Measurements from ENCODE around the gene FOXA1. TPM values are rescaled to one million over a fixed set of nuclear protein-coding genes. Genes with fewer than 3 reads are reported as not detected.

FOXA1 gene
- total RNA-seq, 1 experiment from 2014 or later, result 212 TPM

DNA sequence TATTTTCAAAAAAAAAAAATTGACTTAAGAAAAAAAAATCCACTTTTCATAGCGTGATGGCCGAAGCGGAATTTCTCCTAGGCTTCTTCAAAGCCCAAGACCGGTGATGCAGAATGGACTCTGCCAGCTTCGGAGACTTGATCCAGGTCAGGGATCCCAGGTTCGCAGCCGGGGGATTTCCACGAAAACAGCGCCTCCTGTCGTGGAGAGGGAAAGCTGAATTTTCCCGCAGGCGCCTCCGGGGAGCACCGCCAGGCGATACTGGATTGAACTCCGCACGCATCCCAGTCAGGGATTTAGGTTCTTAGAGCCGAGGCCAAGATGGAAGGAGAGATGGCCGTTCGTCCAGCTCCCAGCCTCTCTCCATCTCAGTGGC is 2.5 kb upstream of the FOXA1 start:
- ChIA-PET CTCF (interaction anchor here (0.6 to 0.9 kb wide), 2 partner anchors 90 to 277 kb away, joined by 3 read pairs; no protein-coding TSS in a partner anchor), POLR2A (ENCODE audit: unreplicated experiment) (interaction anchor here (0.7 to 1.1 kb wide), 5 partner anchors 11 to 340 kb away, joined by 3 to 7 read pairs (median 6); no protein-coding TSS in a partner anchor)
- H3K4me3 ChIP-seq (ENCODE audit: low read length), result peak overlapping the region; percentile 93
- intact Hi-C loops (cut with micrococcal nuclease), result loop anchor here (1.0 kb wide), 1 partner anchor 277 kb away; no protein-coding TSS in a partner anchor
- H3K79me2 ChIP-seq (ENCODE audit: low read length), result peaks cover 78% of the 10 kb centered on the region
- TF ChIP-seq EZH2phosphoT487 (IDR thresholded peaks at IDR 0.05; ENCODE audit: borderline replicate concordance, low read length) (no peak), EZH2 (IDR thresholded peaks at IDR 0.05; ENCODE audit: low read length, unreplicated experiment) (no peak)
- TF ChIP-seq, protein P1, sequence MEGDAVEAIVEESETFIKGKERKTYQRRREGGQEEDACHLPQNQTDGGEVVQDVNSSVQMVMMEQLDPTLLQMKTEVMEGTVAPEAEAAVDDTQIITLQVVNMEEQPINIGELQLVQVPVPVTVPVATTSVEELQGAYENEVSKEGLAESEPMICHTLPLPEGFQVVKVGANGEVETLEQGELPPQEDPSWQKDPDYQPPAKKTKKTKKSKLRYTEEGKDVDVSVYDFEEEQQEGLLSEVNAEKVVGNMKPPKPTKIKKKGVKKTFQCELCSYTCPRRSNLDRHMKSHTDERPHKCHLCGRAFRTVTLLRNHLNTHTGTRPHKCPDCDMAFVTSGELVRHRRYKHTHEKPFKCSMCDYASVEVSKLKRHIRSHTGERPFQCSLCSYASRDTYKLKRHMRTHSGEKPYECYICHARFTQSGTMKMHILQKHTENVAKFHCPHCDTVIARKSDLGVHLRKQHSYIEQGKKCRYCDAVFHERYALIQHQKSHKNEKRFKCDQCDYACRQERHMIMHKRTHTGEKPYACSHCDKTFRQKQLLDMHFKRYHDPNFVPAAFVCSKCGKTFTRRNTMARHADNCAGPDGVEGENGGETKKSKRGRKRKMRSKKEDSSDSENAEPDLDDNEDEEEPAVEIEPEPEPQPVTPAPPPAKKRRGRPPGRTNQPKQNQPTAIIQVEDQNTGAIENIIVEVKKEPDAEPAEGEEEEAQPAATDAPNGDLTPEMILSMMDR (conservative IDR thresholded peaks at IDR 0.05; ENCODE audit: low read depth, low read length), result peak; percentile 83
- H4K20me1 ChIP-seq (ENCODE audit: low read length), result peaks cover 15% of the 10 kb centered on the region
- H3F3A ChIP-seq (ENCODE audit: low read length, unreplicated experiment), result no peaks in the 10 kb centered on the region
- peak overlapping the region; percentile 84 for H3K4me2 ChIP-seq (ENCODE audit: low read length)
- no peaks in the 10 kb centered on the region for H3K9me3 ChIP-seq (ENCODE audit: low read length)
- peaks cover 16% of the 10 kb centered on the region for H3K36me3 ChIP-seq (ENCODE audit: low read depth, low read length)
- no peaks in the 10 kb centered on the region for H3K27me3 ChIP-seq (ENCODE audit: low read length)
- no peaks in the 10 kb centered on the region for H3K9me2 ChIP-seq (replicated peaks; ENCODE audit: low read length)
- peak overlapping the region; percentile 55; the same call in 1 of the 2 replicates for H2AFZ ChIP-seq (ENCODE audit: low read length)
- BruUV-seq (replicated peaks), result no TSS peak
- H3K27ac ChIP-seq (ENCODE audit: low read length), result peak overlapping the region; percentile 99
- DNase-seq (peak; percentile 90), ATAC-seq (0 out of 2 replicates have a peak, but pooled peaks have one; percentile 0)
- peaks cover 47% of the 10 kb centered on the region for H3K4me1 ChIP-seq (ENCODE audit: insufficient read depth, low read length)
- peak overlapping the region; percentile 99 for H3K9ac ChIP-seq (ENCODE audit: low read length)

DNA sequence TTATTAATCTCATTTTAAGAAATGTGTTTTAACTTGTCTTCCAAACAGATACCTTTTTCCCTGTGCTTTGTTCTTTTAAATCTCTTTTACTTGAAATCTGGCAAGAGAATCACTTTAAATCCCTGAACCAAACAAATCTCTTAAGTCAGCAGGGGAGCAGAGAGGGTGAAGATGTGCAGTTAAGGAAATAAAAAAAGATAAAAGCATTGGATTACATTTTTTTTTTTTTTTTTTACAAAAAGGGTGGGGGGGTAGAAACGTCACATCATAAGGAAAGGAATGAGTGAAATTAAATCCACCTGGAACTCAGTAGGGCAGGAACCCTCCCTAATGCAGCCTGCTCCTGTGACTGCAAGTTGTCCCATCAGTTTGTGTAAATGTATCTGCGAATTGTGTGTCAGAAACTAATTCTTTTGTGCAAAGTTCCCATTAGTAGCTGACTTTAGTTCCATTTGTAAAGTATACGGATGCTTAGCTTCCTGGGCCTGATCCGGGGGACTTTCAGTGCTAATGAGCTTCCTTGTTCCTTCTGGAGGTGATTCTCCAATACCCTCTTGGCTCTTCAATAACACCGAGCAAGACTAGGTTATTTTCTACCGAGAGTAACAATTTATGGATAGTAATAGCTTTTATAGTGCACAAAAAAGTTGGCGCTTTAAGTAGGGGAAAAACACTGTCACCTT is 1.9 kb upstream of the FOXA1 start:
- Histone ChIP-seq H3K27ac (ENCODE audit: low read length) (peak overlapping the region; percentile 99), H3K36me3 (ENCODE audit: low read depth, low read length) (peaks cover 22% of the 10 kb centered on the region), H3K79me2 (ENCODE audit: low read length) (peaks cover 84% of the 10 kb centered on the region), H4K20me1 (ENCODE audit: low read length) (peaks cover 15% of the 10 kb centered on the region), H3K4me3 (ENCODE audit: low read length) (peak overlapping the region; percentile 93), H3F3A (ENCODE audit: low read length, unreplicated experiment) (no peaks in the 10 kb centered on the region), H3K4me1 (ENCODE audit: insufficient read depth, low read length) (peaks cover 47% of the 10 kb centered on the region), H3K9ac (ENCODE audit: low read length) (peak overlapping the region; percentile 99), H3K9me2 (replicated peaks; ENCODE audit: low read length) (no peaks in the 10 kb centered on the region), H2AFZ (ENCODE audit: low read length) (no peak overlapping the region), H3K27me3 (ENCODE audit: low read length) (no peaks in the 10 kb centered on the region), H3K9me3 (ENCODE audit: low read length) (no peaks in the 10 kb centered on the region), H3K4me2 (ENCODE audit: low read length) (peak overlapping the region; percentile 84)
- DNase-seq, result peak; percentile 21
- TF ChIP-seq EZH2 (IDR thresholded peaks at IDR 0.05; ENCODE audit: low read length, unreplicated experiment) (no peak), EZH2phosphoT487 (IDR thresholded peaks at IDR 0.05; ENCODE audit: borderline replicate concordance, low read length) (no peak)
- TF ChIP-seq, protein P1 (conservative IDR thresholded peaks at IDR 0.05; ENCODE audit: low read depth, low read length), result no peak
- intact Hi-C loops (cut with micrococcal nuclease), result loop anchor here (1.0 kb wide), 2 partner anchors 44 to 277 kb away; no protein-coding TSS in a partner anchor
- ATAC-seq, result no peak
- ChIA-PET CTCF (interaction anchor here (0.6 to 0.9 kb wide), 3 partner anchors 90 to 824 kb away, joined by 3 to 7 read pairs (median 3); no protein-coding TSS in a partner anchor), POLR2A (ENCODE audit: unreplicated experiment) (interaction anchor here (0.7 to 1.1 kb wide), 5 partner anchors 10 to 340 kb away, joined by 3 to 7 read pairs (median 6); no protein-coding TSS in a partner anchor)
- no TSS peak for BruUV-seq (replicated peaks)
